ENCODE data around the gene PIK3CB. TPM values are rescaled to one million over a fixed set of nuclear protein-coding genes. Genes with fewer than 3 reads are reported as not detected.

The PIK3CB gene
- polyA plus RNA-seq, 1 donor from 2014 or later: 11.5 TPM

GRCh38 chr3:138818185-138818860 lies 16.4 kb downstream of the PIK3CB start:
- no peak overlapping the region for H3K4me2 ChIP-seq (ENCODE audit: low read length)
- no peak overlapping the region for H3K27ac ChIP-seq (ENCODE audit: low read length)
- H3F3A ChIP-seq (ENCODE audit: insufficient read depth, low read length, poor library complexity, severe bottlenecking): no peaks in the 10 kb centered on the region
- H3K79me2 ChIP-seq (replicated peaks; ENCODE audit: insufficient read depth, low read length): no peaks in the 10 kb centered on the region
- no peak overlapping the region for H3K4me3 ChIP-seq (ENCODE audit: low read length)
- no peak overlapping the region for H3K9ac ChIP-seq (ENCODE audit: low read length)
- no peaks in the 10 kb centered on the region for H3K9me2 ChIP-seq (ENCODE audit: insufficient read depth, low read length)
- H4K20me1 ChIP-seq (ENCODE audit: insufficient read depth): no peaks in the 10 kb centered on the region
- no peak overlapping the region for H2AFZ ChIP-seq (ENCODE audit: low read depth, low read length)
- no peaks in the 10 kb centered on the region for H3K27me3 ChIP-seq (ENCODE audit: insufficient read depth, low read depth, low read length)
- no peaks in the 10 kb centered on the region for H3K36me3 ChIP-seq (ENCODE audit: insufficient read depth, low read length)
- TF ChIP-seq POLR2AphosphoS5 (IDR thresholded peaks at IDR 0.05) (no peak), EZH2 (IDR thresholded peaks at IDR 0.05; ENCODE audit: borderline replicate concordance, insufficient read depth, low read length, poor library complexity, severe bottlenecking) (no peak), SMC3 (conservative IDR thresholded peaks at IDR 0.05; ENCODE audit: poor library complexity) (no peak), EP300 (conservative IDR thresholded peaks at IDR 0.05; ENCODE audit: poor library complexity, severe bottlenecking) (no peak), REST (IDR thresholded peaks at IDR 0.05; ENCODE audit: borderline replicate concordance) (no peak), CTCF (IDR thresholded peaks at IDR 0.05; ENCODE audit: poor library complexity, severe bottlenecking) (no peak), TAF1 (IDR thresholded peaks at IDR 0.05; ENCODE audit: low read depth) (no peak), RAD21 (conservative IDR thresholded peaks at IDR 0.05) (no peak), MXI1 (conservative IDR thresholded peaks at IDR 0.05; ENCODE audit: poor library complexity, severe bottlenecking) (no peak)
- H3K9me3 ChIP-seq (ENCODE audit: low read length): no peaks in the 10 kb centered on the region

GRCh38 chr3:138817695-138818094 lies 17.0 kb downstream of the PIK3CB start:
- no peaks in the 10 kb centered on the region for H3K79me2 ChIP-seq (replicated peaks; ENCODE audit: insufficient read depth, low read length)
- TF ChIP-seq POLR2AphosphoS5 (IDR thresholded peaks at IDR 0.05) (no peak), CTCF (IDR thresholded peaks at IDR 0.05; ENCODE audit: poor library complexity, severe bottlenecking) (no peak), SMC3 (conservative IDR thresholded peaks at IDR 0.05; ENCODE audit: poor library complexity) (no peak), TAF1 (IDR thresholded peaks at IDR 0.05; ENCODE audit: low read depth) (no peak), REST (IDR thresholded peaks at IDR 0.05; ENCODE audit: borderline replicate concordance) (no peak), EZH2 (IDR thresholded peaks at IDR 0.05; ENCODE audit: borderline replicate concordance, insufficient read depth, low read length, poor library complexity, severe bottlenecking) (no peak), MXI1 (conservative IDR thresholded peaks at IDR 0.05; ENCODE audit: poor library complexity, severe bottlenecking) (no peak), EP300 (conservative IDR thresholded peaks at IDR 0.05; ENCODE audit: poor library complexity, severe bottlenecking) (no peak), RAD21 (conservative IDR thresholded peaks at IDR 0.05) (no peak)
- no peaks in the 10 kb centered on the region for H3K27me3 ChIP-seq (ENCODE audit: insufficient read depth, low read depth, low read length)
- H3K9me3 ChIP-seq (ENCODE audit: low read length): no peaks in the 10 kb centered on the region
- H3F3A ChIP-seq (ENCODE audit: insufficient read depth, low read length, poor library complexity, severe bottlenecking): no peaks in the 10 kb centered on the region
- H2AFZ ChIP-seq (ENCODE audit: low read depth, low read length): no peak overlapping the region
- H3K9ac ChIP-seq (ENCODE audit: low read length): no peak overlapping the region
- no peaks in the 10 kb centered on the region for H3K9me2 ChIP-seq (ENCODE audit: insufficient read depth, low read length)
- no peak overlapping the region for H3K4me2 ChIP-seq (ENCODE audit: low read length)
- no peaks in the 10 kb centered on the region for H4K20me1 ChIP-seq (ENCODE audit: insufficient read depth)
- no peak overlapping the region for H3K4me3 ChIP-seq (ENCODE audit: low read length)
- H3K27ac ChIP-seq (ENCODE audit: low read length): no peak overlapping the region
- H3K36me3 ChIP-seq (ENCODE audit: insufficient read depth, low read length): no peaks in the 10 kb centered on the region
